ENCODE data around the gene TCF21.
"Not testable (repeated sequence)": the region's sequence is repeated elsewhere in the genome, so short reads cannot be mapped to it uniquely, and the experiment has no call there.

TCF21 gene

DNA sequence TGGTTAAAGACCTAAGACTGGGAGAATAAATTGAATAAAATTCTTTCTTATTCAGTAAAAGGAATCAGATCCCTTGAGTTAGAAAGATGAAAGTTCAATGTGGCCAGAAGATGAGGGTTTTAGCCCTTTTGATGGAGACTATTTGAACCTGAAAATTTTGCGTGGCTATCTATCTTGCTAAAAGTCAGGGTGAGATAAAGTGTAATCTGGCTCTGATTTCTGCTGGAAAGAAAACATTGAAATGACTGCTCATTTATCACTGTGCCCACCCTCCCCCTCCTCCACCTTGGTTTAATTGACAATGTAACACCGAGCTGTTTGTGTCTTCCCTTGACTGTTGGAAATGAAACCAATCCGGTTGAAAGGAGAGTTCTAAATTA is 32.9 kb upstream of the TCF21 start:
- TF ChIP-seq CTCF (IDR thresholded peaks at IDR 0.05; ENCODE audit: extremely low read depth, missing control alignments), result no peak
- no peak for DNase-seq (ENCODE audit: low spot score)

DNA sequence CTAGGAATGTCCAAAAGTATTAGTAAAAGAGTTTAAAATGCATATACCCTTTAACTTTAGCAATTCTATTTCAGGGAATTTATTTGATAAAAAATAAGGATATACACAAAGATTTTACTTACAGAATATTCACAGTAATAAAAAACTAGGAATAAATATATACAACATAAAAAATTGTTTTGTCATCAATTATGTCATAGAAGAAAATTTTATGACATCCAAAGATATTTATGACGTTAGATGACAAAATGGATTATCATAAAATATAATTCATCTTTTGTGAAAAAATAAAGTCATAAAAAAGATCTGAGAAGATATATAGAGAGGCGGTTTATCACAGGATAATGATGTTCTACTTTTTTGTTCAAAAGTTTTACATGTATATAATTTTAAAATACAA is 32.0 kb upstream of the TCF21 start:
- no peak for DNase-seq (ENCODE audit: low spot score)
- TF ChIP-seq CTCF (IDR thresholded peaks at IDR 0.05; ENCODE audit: extremely low read depth, missing control alignments), result no peak

DNA sequence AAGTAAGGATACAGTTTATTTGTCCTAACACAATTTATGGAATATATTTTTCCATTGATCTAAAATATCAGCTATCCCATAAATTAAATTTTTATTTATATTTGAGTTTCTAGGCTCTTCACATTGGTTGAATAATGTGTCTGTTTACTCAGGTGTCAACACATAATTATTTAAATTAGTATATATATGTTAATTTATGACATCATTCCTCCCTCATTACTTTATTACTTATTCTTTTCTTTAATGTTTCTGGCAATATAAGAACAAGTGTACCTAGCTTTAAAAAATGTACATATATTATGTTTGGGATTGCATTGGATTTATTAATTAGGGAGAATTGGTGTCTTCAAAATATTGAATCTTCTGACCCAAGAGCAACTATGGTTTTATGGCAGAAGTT is 31.2 kb upstream of the TCF21 start:
- no peak for TF ChIP-seq CTCF (IDR thresholded peaks at IDR 0.05; ENCODE audit: extremely low read depth, missing control alignments)
- DNase-seq (ENCODE audit: low spot score), result no peak

DNA sequence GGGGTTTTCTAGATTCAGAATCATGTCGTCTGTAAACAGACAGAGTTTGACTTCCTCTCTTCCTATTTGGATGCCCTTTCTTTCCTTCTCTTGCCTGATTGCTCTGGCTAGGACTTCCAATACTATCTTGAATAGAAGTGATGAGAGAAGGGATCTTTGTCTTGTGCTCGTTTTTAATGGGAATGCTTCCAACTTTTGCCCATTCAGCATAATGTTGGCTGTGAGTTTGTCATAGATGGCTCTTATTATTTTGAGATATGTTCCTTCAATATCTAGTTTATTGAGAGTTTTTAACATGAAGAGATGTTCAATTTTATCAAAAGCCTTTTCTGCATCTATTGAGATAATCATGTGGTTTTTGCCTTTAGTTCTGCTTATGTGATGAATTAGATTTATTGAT is 27.6 kb upstream of the TCF21 start:
- not testable (repeated sequence) for DNase-seq (ENCODE audit: low spot score)

DNA sequence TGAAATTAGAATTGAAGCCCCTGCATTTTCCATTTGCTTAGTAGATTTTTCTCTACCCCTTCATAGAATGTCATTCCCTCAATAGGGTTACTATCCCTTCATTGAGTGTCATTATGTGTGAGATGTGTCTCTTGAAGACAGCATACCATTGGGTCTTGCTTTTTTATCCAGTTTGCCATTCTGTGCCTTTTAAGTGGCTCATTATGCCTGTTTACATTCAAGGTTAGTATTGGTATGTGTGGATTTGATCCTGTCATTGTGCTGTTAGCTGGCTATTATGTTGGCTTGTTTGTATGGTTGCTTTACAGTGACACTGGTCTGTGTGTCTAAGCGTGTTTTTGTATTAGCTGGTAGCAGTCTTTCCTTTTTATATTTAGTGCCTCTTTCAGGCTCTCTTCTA is 25.7 kb upstream of the TCF21 start:
- TF ChIP-seq CTCF (IDR thresholded peaks at IDR 0.05; ENCODE audit: extremely low read depth, missing control alignments), result no peak
- DNase-seq (ENCODE audit: low spot score), result no peak

DNA sequence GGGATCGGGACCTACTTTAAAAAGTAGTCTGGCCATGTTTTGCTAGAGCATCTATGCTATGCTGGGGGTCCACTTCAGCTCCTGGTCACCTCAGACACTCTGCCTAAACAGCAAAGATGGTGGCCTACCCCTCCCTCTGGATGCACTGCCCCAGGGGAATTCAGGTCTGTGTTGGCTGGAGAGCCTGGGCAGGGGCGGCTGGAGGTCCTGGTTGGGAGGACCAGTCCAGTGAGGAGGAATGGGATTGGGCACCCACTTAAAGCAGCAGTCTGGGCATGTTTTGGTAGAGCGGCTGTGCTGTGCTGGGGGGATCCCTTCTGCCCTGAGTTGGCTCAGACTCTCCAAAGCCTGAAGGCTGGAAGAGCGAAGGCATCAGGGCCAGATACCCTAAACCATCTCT is 23.2 kb upstream of the TCF21 start:
- TF ChIP-seq CTCF (IDR thresholded peaks at IDR 0.05; ENCODE audit: extremely low read depth, missing control alignments), result no peak
- no peak for DNase-seq (ENCODE audit: low spot score)

DNA sequence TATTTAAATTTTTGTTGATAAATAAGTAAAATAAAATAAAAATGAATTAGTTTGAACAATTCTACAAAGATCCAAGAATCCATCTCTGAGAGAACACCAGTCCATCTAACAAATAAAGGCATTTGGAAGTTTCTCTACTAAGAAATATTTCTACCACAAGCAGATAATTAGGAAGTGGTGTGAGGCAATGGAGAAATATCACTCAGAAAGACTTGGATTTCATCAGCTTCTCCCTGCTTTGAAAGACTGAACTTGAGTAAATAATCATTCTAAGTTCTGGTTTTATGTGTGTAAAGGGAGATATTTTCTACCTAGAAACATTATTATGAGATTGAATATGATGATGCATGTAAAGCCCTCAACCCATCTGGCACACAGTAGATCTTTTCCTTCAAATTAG is 17.8 kb upstream of the TCF21 start:
- DNase-seq (ENCODE audit: low spot score), result no peak
- no peak for TF ChIP-seq CTCF (IDR thresholded peaks at IDR 0.05; ENCODE audit: extremely low read depth, missing control alignments)

- TF ChIP-seq CTCF (IDR thresholded peaks at IDR 0.05; ENCODE audit: extremely low read depth, missing control alignments), result no peak
- no peak for DNase-seq (ENCODE audit: low spot score)
These were observed 15.4 kb upstream of the TCF21 start for GRCh38 chr6:133873538-133873937.
